ENCODE measurements around the gene STRIP2.
"Not testable (repeated sequence)": the region's sequence is repeated elsewhere in the genome, so short reads cannot be mapped to it uniquely, and the experiment has no call there.

STRIP2 gene

DNA sequence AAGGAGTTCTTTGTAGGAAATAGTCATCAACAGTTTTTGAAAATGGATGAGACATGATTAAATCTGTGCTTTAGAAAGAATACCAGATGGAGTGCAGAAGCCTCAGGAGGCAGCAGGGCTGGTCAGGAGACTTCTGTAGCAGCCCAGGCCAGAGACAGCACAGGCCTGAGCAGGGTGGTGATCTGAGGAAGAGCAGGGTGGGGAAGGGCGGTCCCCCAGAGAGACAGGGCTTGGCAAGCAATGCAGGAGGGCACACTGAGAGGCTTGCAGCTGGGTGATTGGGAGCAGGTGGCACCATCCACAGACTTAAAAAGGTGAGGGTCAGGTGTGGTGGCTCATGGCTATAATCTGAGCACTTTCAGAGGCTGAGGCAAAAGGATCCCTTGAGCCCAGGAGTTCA is 63.8 kb downstream of the STRIP2 start:
- no peak for DNase-seq

DNA sequence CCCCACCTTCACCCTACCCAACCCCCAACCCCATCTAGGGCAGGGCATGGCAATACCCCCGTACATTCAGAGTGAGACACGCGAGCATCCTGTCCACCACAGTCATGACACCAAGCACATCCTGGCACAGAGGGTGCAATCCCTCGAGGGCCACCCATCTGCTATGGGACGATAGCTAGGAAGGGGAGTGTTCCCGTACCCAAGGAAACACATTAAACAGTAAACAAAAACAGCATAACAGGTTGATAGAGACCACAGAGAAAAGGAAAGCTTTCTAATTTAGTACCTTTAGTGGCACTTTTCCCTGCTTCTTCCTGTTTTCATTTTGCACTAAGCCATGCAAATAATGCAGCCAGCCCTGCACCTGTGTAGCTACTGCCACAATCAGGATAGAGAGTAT is 65.8 kb downstream of the STRIP2 start:
- DNase-seq: no peak

DNA sequence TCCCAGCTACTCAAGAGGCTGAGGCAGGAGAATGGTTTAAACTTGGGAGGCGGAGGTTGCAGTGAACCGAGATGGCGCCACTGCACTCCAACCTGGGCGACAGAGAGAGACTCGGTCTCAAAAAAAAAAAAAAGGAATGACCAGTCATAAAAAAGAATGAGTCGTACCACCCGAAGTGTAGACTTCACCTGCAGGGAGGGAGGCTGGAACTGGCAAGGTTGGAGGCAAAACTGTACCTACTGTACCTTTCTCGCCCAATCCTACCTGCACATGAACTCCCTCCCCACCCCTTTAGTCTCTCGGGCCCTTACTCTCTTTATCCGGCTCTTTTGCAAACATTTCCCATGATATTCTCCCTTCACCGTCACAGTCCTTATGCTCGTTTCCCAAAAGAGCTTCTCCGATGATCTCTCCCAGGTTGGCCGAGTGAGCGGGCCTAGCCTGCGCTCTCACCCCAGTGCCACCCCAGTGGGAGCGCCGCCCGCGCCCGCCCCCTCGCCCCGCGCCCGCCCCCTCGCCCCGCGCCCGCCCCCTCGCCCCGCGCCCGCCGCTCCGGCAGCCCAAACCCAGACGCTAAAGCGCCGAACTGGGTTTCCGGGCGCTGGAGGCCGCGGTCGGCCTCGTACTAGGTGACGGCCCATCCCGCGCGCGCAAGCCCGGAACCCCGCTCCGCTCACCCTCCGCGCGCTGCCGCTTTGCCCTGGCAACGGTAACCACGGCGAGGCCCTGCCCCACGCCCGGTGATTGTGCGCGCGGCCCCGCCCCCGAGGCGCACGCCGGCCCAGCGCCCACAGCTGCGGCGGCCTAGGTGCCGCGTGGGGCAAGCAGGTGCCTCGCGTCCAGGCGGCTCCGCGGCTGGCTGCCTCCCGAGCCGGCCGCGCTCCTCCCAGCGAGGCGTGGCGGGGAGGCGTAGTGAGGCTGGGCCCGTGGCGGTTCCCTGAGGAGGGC is 67.8 kb downstream of the STRIP2 start, which contains the start of gene SMKR1:
TSS of gene SMKR1 (plus strand) at position 772 of the 948 bp plus-strand sequence. CDS start 294 bp downstream, outside the sequence.
- DNase-seq: no peak

DNA sequence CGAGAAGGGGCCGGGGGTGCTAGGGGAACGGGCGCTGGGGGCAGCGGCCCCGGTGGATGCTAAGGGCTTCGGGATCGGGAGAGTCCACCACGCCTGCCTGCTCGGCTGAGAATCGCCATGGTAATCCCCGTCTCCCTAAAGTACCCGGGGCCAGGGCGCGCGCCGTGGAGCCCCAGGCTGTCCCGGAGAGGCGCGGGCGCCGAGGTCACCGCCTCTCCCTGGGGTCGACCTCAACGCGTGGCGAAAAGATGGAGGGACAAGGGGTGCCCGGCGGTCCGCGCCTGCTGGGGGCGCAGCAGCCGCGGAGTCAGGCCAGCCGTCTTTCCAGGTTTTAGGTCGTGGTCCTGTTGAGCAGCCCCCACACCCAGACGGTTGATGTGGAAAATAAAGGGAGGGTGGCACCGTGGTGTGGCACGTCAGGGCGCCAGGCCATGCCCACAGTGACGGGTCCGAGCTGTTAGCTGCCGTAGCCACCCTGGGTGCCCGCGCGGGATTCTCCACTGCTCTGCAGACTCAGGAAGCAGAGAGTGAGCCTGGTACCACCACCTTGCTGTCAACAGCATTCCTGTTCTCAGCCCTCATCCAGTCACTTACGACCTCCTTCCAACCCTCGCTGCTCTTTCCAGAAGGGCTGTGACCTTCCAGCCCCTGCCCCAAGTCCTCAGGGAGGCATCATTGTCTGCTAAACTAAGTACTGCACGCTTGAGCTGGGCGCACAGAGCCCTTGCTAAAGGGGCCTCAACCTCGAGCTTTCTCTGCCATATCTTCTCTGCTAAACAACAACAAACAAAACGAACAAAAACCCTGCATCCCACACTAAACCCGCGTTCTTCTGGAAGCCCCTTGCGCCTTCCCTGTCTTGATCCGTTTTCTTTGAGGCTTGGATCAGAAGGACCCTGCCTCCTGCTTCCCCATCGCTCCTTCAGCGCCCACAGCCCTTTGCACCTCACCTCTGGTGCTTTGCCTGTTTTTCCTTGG is 68.8 kb downstream of the STRIP2 start:
- no peak for DNase-seq

DNA sequence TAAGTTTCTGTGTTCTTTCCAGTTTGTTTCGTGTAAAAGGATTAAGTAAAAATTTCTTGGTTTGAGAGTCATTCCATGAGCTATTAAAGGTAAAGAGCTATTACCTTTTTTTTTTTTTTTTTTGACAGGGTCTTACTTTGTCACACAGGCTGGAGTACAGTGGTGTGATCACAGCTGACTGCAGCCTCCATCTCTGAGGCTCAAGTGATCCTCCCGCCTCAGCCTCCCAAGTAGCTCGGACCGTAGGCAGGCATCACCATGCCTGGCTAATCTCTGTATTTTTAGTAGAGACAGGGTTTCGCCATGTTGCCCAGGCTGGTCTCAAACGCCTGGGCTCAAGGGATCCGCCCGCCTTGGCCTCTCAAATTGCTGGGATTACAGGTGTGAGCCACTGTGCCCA is 69.5 kb downstream of the STRIP2 start:
- no peak for DNase-seq

DNA sequence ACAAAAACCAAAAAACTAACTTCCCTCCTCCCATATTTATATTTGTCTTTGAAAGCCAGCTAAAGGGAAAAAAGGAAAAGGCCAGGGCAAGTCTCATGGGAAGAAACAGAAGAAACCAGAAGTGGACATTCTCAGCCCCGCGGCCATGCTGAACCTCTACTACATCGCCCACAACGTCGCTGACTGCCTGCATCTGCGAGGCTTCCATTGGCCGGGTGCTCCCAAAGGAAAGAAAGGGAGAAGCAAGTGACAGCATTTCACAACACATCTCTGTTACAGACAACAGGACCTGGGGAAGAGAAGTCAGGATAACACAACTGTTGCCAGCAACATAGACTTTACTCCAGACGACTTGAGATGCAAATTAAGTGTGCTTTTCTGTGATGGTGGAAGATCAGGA is 78.0 kb downstream of the STRIP2 start:
- DNase-seq: no peak

DNA sequence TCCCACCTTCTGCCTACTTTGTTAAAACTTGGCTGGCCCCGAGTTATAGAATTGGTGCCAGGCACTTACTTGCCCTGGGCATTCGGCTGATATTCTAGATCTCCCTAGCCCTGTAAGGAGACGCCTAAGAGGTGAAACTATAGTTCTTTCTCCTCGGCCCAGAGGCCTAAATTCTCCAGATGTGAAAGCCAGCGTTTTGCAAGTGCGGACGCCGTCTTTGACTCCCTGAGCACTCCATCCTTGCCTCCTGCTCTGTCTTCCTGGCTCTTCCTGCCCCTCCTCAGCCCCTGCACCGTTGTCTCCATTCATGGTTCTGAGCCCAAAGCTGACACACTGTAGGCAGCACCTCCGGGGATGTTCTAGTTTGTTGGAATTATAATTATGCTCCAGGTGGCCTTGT is 79.3 kb downstream of the STRIP2 start:
- DNase-seq: no peak

DNA sequence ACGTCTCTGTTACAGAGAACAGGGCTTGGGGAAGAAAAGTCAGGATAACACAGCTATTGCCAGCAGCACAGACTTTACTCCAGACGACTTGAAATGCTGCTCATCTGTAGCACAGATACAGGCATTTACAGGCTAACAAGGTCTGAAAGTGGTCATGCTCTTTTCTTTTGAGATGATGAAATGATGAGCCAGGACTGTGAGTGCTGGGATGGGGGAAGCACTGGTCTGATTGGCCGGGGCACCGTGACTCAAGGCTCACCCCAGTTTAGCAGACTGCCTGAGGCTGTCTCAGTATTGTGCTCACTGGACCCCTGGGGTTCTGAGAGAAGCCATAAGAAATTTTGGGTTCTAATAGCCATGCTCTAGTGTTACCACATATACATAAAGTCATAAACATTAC is 80.5 kb downstream of the STRIP2 start:
- DNase-seq: no peak

DNA sequence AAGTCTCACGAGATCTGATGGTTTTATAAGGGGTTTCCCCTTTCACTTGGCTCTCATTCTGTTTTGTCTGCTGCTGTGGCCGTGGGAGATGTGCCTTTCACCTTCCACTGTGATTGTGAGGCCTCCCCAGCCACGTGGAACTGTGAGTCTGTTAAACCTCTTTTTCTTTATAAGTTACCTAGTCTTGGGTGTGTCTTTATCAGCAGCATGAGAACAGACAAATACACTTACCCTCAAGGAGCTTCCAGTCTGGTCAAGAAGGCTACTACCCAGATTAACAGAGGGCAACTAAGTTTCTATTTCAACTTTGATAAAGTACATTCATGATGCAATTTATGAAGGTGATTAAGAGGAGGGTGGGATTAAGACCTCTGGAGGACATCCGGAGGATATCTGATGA is 81.1 kb downstream of the STRIP2 start:
- DNase-seq: no peak

DNA sequence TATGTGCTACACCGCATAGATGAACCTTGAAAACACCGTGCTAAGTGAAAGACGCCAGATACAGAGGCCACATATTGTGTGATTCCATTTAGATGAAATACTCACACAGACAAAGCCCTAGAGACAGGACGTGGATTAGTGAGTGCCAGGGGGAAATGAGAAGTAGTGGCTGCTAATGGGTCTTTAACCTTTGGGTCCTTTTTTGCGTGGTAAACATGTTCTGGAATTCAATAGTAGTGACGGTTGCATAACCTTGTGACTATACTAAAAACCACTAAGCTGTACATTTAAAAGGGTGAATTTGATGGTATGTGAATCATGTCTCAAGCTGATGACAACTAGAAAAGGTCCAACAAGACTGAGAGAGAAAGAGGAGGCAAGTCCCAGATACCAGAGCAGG is 83.7 kb downstream of the STRIP2 start:
- no peak for DNase-seq

DNA sequence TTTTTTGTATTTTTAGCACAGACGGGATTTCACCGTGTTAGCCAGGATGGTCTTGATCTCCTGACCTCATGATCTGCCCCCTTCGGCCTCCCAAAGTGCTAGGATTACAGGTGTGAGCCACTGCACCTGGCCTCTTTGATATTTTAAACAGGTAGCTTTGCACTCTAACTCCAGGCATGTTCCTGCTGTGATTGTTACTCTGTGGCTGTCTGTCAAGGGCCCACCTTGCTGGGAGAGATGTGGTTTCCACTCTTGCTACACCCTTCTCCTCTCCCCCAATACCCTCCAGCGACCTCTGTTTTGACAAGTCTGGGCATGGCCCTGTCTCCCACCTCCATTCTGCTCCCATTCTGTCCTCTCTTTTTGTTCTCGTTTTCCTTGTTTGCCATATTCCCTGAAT is 85.2 kb downstream of the STRIP2 start:
- DNase-seq: no peak

DNA sequence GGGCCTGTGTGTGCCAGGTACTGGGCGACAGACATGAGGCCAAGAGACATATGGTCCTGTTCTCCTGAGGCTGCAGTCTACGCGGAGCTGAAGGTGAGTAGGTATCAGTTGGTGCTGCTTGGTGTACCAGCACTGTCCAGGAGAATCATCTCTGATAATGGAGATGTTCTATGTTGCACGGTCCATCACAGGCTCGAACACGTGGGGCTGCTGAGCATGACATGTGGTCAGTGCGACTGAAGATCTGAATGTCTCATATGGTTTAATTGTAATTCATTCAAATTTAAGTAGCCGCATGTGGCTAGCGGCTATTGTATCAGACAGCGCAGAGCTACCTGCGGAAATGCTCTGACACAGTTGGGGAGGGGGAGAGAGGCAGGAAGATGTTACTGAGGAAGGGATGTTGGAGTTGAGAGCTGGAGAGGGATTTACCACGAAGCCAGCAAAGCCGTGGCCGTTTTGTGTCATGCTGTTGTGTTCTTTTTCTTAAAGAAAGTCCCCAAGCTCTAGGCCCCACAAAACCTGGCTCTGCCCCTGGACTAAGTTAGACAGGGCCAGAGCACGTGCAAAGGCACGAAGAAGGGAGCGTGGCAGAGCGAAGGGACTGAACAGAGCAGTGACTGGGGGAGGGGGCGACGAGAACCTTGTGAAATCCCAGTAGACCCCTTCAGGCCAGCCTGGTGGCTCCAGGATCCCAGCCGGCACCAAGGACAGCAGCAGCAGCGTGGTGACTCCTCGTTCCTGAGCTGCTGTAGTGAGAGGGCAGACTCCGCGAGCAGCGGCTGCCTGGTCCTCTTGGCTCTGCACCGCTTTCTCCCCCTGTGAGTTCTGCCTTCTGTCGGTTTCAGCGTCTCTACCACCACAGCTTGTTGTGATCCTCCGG is 88.1 kb downstream of the STRIP2 start:
- DNase-seq: no peak

DNA sequence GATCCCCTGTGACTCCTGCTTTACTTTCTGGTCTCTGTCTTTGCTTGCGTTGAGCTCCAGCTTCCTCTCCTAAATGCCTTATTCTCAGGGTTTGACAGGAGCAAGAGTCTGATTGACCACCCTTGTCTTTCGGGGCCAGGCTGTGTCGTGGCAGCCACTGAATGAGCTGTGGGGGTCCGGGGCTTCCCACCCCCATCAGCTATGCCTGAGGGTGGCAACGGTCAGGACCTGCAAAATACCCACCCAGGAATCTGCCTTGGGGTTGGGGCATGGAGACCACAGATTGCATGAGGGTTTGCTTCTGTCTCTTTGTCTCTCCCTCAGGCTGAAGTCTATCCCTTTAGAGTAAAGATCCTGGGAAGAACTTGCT is 88.7 kb downstream of the STRIP2 start:
- DNase-seq: no peak

DNA sequence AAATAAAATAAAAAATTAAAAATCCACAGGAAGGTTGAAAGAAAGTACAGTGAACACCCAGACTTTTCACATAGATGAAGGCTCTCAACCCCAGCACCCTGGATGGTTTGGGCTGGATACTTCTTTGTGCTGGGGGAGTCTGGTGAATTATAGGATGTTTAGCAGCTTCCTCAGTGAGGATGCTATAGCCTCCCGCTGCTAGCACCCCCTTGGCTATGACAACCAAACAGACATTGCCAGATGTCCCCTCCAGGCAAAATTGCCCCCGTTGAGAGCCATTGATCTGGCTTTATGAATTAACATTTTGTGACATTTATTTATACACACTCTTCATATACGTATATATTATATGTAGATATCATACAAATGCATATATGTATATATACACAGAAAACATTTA is 89.7 kb downstream of the STRIP2 start:
- DNase-seq: no peak

DNA sequence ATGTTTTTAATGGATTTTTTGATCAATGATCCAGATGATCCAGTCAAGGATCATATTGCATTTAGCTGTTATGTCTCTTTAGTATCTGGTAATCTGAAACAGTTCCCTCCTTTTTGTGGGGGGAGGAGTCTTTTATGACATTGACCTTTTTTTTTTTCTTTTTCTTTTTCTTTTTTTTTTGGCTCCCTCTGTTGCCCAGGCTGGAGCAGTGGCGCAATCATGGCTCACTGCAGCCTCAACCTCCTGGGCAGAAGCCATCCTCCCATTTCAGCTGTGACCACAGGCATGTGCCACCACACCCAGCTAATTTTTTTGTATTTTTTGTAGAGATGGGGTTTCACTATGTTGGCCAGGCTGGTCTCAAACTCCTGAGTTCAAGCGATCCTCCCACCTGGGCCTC is 90.2 kb downstream of the STRIP2 start:
- DNase-seq: not testable (repeated sequence)

DNA sequence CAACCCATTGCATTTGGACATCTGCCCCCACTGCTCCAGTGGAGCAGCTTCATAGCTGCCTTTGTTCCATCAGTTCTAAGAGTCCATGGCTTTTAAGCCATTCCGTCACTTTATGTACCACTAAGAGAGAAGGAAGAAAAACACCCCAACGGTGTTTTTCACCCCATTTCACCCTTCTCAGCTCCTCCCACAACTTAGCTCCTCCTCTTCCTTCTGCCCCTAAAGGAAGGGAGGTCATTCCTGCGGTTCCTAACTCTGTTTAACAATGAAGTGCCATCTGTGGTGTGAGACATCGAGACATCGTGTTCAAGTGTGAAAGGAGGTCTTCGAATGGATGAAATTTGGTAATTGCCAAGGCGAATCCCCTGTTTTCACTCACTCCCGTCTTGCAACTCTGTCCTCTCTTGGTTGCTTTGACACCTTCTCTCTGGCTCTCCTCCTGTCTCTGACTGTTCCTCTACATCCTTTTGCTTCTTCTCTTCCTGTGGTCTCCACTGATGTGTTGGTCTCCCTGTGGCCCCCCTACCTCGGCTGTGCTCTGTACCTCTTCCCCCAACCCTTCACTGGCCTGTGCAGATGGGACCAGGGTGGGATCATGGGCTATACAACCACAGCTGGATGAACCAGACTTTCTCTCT is 91.1 kb downstream of the STRIP2 start:
- no peak for DNase-seq

DNA sequence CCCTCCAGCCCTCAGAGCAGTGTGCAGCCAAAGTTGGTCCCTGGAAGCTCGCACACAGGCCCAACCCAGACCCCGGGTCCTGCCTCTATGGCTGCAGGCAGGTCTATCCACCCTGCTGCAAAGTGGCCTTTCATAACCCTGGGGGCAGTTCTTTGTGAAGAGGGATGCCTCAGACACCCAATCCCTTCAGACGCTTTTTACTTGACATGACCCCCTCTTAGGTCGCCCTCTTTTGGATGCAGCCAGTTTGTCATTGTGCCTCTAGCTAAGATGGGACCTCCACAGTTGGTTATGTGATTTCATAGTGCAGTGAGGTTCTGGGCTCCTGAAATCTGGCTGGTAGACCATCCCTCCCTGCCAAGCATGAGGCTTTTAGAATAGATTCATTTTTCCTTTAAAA is 95.4 kb downstream of the STRIP2 start:
- DNase-seq: no peak

DNA sequence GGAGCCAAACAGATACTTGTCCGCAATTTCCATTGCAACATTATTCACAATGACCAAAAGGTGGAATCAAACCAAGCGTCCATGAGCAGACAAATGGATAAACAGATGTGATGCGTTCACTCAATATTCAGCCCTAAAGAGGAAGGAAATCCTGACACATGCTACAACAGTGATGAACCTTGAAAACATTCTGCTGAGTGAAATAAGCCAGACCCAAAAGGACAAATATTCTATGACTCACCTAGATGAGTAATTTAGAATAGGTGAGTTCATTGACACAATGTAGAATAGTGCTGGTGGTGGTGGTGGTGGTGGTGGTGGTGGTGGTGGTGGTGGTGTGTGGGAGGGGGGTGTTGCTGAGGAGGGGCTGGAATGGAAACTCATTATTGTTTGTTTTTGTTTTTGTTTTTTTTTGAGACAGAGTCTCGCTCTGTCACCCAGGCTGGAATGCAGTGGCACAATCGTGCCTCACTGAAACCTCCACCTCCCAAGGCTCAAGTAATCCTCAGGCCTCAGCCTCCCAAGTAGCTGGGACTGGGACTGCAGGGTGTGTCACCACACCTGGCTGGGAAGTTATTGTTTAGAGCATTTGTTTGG is 96.7 kb downstream of the STRIP2 start:
- DNase-seq: no peak

DNA sequence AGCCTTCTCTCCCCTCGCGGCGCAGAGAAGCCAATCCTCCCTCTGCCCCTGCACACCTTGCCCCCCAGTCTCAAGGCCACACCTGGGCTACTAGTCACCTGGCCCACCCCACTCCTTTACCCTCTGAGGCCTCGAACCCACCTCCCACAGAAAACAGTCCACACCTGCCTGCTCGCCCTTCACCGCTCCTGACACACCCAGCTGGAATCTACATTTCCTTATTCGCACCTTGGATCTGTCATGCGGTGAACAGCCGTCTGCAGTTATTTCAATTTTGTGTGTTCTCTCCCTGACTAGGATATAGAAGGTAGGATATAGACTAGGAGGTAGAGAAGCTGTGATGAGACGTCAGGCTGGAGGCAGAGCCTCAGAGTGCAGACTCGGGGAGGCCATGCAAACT is 97.5 kb downstream of the STRIP2 start:
- no peak for DNase-seq

DNA sequence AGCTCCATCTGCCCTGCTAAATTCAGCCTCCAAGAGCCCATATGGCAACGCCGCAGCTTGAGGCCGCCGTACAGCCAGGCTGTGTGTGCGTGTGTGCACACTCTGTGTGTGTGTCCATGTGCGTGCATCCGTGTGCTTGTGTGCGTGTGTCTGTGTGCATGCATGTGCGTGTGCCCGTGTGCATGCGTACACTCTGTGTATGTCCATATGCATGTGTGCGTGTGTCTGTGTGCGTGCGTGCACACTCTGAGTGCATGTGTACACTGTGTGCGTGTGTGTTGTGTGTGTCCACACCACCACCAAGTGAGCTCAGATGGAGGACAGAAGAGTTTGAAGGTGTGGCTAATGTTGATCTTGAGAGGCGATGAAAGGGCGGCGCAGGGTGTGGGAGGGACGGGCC is 98.1 kb downstream of the STRIP2 start:
- no peak for DNase-seq

DNA sequence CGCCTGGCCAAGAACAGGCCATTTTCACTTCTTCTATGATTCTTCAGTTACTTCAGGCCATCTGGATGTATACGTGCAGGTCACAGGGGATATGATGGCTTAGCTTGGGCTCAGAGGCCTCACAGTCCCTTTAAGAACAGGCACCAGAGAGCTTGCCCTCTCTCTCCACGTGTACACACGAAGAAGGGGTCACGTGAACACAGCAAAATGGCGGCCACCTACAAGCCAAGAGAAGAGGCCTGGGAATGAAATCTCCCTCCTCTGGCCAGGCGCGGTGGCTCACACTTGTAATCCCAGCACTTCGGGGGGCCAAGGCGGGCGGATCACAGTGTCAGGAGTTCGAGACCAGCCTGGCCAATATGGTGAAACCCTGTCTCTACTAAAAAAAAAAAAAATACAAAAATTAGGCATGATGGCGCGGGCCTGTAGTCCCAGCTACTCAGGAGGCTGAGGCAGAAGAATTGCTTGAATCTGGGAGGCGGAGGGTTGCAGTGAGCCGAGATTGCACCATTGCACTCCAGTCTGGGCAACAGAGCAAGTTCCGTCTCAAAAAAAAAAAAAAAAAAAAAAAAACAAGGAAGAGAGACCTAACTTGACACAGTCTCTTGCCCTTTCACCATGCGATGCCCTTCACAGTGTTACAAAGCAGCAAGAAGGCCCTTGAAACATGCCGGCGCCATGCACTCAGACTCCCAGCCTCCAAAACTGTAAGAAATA is 100.5 kb downstream of the STRIP2 start:
- not testable (repeated sequence) for DNase-seq

All from SIG-M5 (cell line).